Activated CD8-positive, alpha-beta memory T cell treated with anti-CD3 and anti-CD28 coated beads for 48 hours (primary cell): Measurements from ENCODE around the gene C2orf66.

ENCODE experiments used
- DNase-seq, 3 experiments: peaks; one replicate each; pipeline ENCODE4 v3.0.0-alpha.2; 2020; ENCODE audit warnings: low read depth in 2 of 3, low spot score in 2 of 3

The C2orf66 gene

DNA sequence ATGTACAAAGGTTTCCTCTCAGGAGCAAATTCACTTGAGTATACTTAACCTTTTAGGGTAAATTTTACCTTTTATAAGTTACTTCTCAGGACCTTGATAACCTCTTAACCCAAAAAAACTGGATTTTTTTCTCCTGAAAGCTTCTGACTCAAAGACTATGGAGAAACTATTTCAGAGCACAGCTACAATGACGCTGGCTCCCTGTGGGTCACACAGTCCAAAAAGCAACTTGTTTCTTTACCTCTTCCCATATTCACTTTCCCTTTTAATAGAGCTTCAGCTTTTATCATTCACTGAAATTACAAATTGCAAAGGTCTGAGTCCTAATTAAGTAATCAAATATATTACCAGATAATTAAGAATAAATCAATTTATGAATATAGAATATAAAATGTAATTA, 42.1 kb downstream of the C2orf66 start:
- no peak for DNase-seq

DNA sequence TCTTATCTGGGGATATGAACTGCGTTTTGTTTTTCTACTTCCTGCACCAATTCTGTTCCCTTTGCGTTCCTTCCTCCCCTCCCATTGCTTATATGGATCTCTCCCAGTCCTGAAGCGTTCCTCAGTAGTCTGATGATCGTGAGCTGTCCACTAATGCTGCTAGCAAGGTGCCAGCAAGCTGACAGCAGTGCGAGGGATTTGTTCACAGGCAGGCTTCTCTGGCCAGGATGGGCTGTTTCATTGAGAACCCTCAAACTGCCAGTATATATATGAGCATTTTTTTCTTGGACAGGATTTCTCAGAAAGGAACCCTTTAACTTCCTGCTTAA, 49.8 kb downstream of the C2orf66 start:
- no peak for DNase-seq

DNA sequence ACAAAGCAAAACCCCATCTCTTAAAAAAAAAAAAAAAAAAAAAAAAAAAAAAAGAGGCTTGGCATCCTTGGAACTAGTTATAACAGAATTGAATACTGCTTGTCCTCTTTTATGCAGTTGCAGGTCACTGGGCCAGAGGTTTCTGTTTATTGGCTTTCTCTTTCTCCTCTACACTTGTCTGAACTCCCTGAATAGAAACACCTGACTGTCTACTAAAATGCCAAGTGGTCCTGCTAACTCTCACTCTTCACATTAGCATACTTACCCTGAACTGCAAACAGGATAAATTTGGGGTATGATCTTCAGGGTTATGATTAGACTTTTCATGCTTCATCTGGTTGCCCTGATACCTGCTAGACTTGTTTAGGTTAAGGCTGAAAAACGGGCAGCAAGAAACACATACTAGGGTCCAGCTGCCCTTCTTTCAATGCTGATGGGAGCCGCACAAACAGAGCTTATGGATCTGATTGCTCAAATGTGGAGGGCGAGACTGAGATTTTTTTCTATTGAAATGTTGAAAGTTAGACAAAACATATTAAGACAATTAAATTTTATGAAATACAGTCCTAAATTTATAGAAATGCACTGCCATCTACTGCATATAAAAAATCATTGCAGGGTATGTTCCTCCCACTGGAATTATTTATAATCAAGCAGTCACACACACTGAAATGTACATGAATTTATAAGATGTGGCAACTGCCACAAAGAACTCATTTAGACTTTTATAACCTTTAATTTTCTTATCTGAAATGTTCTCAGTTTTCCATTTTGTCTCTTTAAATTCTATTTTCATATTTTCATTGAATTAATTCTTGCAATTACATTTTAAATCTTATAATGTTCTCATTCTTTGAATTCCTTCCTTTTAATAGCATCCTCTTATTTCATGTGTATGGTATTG, 50.4 kb downstream of the C2orf66 start:
- DNase-seq: no peak
